Activated B cell treated with CpG ODN at 0.5 μM for 24 hours (primary cell): ENCODE data around the gene KLF1. TPM values are rescaled to one million over a fixed set of nuclear protein-coding genes. Genes with fewer than 3 reads are reported as not detected.
"Not testable (repeated sequence)": the region's sequence is repeated elsewhere in the genome, so short reads cannot be mapped to it uniquely, and the experiment has no call there.

Experiments
- ATAC-seq: fragments of 200-7000 bp; cut with Tn5 transposase; one replicate; pipeline ENCODE4 v1.10.0; 2021; ENCODE audit warnings: low read depth, mild to moderate bottlenecking, moderate library complexity
- CTCF ChIA-PET: fragments of 350-600 bp; sonication (Branson Sonifier 250); formaldehyde crosslinking; loops from one replicate; lab custom pipeline; 2021; ENCODE audit warnings: antibody characterized with exemption; lab: Charles Lee
- POLR2A ChIA-PET: fragments of 350-600 bp; sonication (Branson Sonifier 250); formaldehyde crosslinking; loops from one replicate; lab custom pipeline; 2021; ENCODE audit warnings: antibody characterized with exemption; lab: Charles Lee
- DNase-seq: peaks from one replicate; pipeline ENCODE4 v3.0.0; 2022
- H3K27ac Mint-ChIP-seq: one replicate; pipeline ENCODE4 v1.8.0; 2020; ENCODE audit warnings: mixed read lengths
- H3K27me3 Mint-ChIP-seq: one replicate; pipeline ENCODE4 v1.8.0; 2021; ENCODE audit warnings: mixed read lengths
- H3K36me3 Mint-ChIP-seq: one replicate; pipeline ENCODE4 v1.8.0; 2021; ENCODE audit warnings: low read depth, mixed read lengths
- H3K4me1 Mint-ChIP-seq: one replicate; pipeline ENCODE4 v1.8.0; 2021; ENCODE audit warnings: mixed read lengths
- H3K4me3 Mint-ChIP-seq: one replicate; pipeline ENCODE4 v1.8.0; 2020; ENCODE audit warnings: mild to moderate bottlenecking, mixed read lengths
- H3K9me3 Mint-ChIP-seq: one replicate; pipeline ENCODE4 v1.8.0; 2020; ENCODE audit warnings: mixed read lengths
- CTCF ChIP-seq: fragments of 200-600 bp; IDR thresholded peaks from one replicate; pipeline ENCODE4 v1.8.0; 2022; ENCODE audit warnings: antibody characterized with exemption, mild to moderate bottlenecking
- intact Hi-C: fragments of 100-400 bp; cut with micrococcal nuclease; formaldehyde crosslinking; loops from one replicate; pipeline ENCODE4 v1.15.1; 2024
- total RNA-seq: library from RNA; stranded (reverse); gene quantifications from 2 replicates; pipeline ENCODE4 v1.2.3, GENCODE V29; 2022

KLF1 gene
- total RNA-seq, 1 donor from 2014 or later, result not detected

DNA sequence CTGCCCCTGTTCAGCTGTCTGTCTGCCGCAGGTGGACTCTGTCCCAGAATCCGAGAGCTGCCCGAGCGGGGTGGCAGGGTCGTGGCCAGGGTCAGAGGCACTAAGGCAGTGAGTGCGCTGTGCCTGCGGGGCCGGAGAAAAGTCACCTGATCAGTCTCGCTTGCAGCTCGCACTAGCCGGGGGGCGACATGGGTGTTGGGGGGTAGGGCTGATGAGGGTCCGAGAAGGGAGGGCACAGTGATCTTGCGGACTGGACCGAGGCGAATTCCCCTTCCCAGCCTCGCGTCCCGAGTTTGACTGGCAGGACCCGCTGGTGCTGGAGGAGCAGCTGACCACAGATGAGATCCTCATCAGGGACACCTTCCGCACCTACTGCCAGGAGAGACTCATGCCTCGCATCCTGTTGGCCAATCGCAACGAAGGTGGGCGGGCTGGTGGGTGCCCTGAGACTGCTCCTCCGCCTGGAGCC is 4.6 kb upstream of the KLF1 start:
- no peak for ATAC-seq
- intact Hi-C loops, result loop anchor here (1.0 to 2.0 kb wide), 6 partner anchors 25 to 203 kb away; partner anchors contain the start of genes CALR, FARSA, GADD45GIP1 and SYCE2
- H3K4me1 Mint-ChIP-seq, result peaks cover 21% of the 10 kb centered on the region

DNA sequence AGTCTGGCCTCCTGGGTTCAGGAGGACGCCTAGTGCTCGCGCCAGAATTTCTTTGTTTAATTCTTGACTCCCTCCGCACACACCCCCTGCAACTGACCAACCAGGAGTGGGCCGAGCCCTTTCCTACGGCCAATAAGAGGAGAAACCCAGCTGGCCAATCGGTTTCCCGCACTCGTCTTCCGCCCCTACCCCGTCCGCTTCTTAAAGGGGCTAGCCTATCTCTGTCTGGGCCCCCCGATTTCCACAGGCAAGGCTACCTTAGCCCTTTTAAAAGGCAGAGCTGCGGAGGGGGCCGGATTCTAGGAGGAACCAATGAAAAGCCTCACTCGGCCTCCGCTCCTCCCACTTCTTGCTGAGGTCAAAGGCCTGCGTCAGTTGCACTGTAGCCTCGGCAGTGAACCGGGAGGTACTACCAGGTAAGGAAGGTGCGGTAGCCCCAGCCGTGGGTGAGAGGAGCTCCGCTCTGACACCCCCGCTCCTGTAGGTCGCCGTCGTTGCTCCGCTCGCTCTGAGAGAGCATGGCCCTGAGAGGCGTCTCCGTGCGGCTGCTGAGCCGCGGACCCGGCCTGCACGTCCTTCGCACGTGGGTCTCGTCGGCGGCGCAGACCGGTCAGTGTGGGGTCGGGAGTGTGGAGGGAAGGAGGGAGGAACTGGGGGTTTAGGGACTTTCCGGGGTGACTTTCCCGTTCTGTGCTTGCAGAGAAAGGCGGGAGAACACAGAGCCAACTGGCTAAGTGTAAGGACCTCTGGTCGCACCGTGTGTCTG is 4.0 kb upstream of the KLF1 start, which contains the start of gene GCDH:
GCDH (plus strand) TSS at position 374 of the 766 bp plus-strand sequence; CDS start at position 519, 145 bp downstream.
- POLR2A ChIA-PET, result interaction anchor here (0.5 to 2.4 kb wide), 29 partner anchors 9 to 1542 kb away, joined by 3 to 58 read pairs (median 5); partner anchors contain the start of genes CALR, DHPS, DNASE2 and FARSA
- peak; percentile 93 for ATAC-seq
- intact Hi-C loops, result loop anchor here (1.0 to 2.0 kb wide), 7 partner anchors 10 to 204 kb away; partner anchors contain the start of genes CALR, DNASE2, FARSA and GADD45GIP1
- H3K4me1 Mint-ChIP-seq, result peaks cover 21% of the 10 kb centered on the region
- DNase-seq, result peak; percentile 81
- peak within 1 kb of the TSS; percentile 98 for H3K4me3 Mint-ChIP-seq
- CTCF ChIA-PET, result interaction anchor here (0.6 to 1.7 kb wide), 4 partner anchors 8 to 125 kb away, joined by 3 to 5 read pairs (median 3); no protein-coding TSS in a partner anchor
- H3K27me3 Mint-ChIP-seq, result no peaks in the 10 kb centered on the region
- no peaks in the 10 kb centered on the region for H3K9me3 Mint-ChIP-seq
- TF ChIP-seq CTCF, result no peak
- peaks cover 33% of the 10 kb centered on the region for H3K36me3 Mint-ChIP-seq
- H3K27ac Mint-ChIP-seq, result peak within 1 kb of the TSS; percentile 90

More for the DNA sequence above, 4.6 kb upstream of the KLF1 start:
- ChIA-PET POLR2A (interaction anchor here (0.5 to 2.4 kb wide), 17 partner anchors 8 to 226 kb away, joined by 3 to 58 read pairs (median 7); partner anchors contain the start of genes CALR, DHPS, DNASE2 and FARSA), CTCF (interaction anchor here (1.7 kb wide), 1 partner anchor 125 kb away, joined by 3 read pairs; no protein-coding TSS in a partner anchor)
- TF ChIP-seq CTCF, result no peak
- peaks cover 38% of the 10 kb centered on the region for H3K36me3 Mint-ChIP-seq
- H3K27ac Mint-ChIP-seq, result peak overlapping the region; percentile 90
- no peaks in the 10 kb centered on the region for H3K27me3 Mint-ChIP-seq
- H3K4me3 Mint-ChIP-seq, result peak overlapping the region; percentile 98
- H3K9me3 Mint-ChIP-seq, result no peaks in the 10 kb centered on the region
- DNase-seq, result no peak

DNA sequence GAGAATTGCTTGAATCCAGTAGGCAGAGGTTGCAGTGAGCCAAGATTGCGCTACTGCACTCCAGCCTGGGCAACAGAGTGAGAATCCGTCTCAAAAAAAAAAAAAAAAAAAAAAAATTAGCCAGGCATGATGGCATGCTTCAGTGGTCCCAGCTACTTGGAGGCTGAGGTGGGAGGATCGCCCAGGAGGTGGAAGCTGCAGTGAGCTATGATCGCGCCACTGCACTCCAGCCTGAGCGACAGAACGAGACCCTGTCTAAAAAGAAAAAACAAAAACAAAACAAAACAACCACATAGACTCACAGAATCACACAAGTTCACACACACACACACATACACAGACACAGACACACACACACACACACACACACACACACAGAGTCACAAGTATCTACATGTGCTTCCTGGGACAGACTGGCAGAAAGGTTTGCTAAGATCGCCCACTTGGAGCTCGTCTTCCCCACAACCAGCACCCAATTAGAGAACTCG is 3.3 kb upstream of the KLF1 start:
- H3K27me3 Mint-ChIP-seq, ATAC-seq, DNase-seq, H3K9me3 Mint-ChIP-seq: not testable (repeated sequence)
- ChIA-PET CTCF (interaction anchor here (0.9 to 1.7 kb wide), 3 partner anchors 23 to 124 kb away, joined by 3 to 5 read pairs (median 3); no protein-coding TSS in a partner anchor), POLR2A (interaction anchor here (0.6 to 2.4 kb wide), 26 partner anchors 9 to 891 kb away, joined by 3 to 58 read pairs (median 6); partner anchors contain the start of genes CALR, DHPS, DNASE2 and FARSA)
- Mint-ChIP-seq H3K36me3 (peaks cover 31% of the 10 kb centered on the region), H3K4me1 (peaks cover 21% of the 10 kb centered on the region), H3K27ac (peak overlapping the region; percentile 90), H3K4me3 (peak overlapping the region; percentile 98)
- intact Hi-C loops, result loop anchor here (1.0 to 2.0 kb wide), 3 partner anchors 9 to 204 kb away; partner anchors contain the start of gene DNASE2

GRCh38 chr19:12888006-12888603 is 1.1 kb upstream of the KLF1 start:
- H3K4me3 Mint-ChIP-seq, result no peak overlapping the region

More at GRCh38 chr19:12888006-12888603, 1.1 kb upstream of the KLF1 start:
- Mint-ChIP-seq H3K27ac (no peak overlapping the region), H3K27me3 (no peaks in the 10 kb centered on the region), H3K4me1 (peaks cover 34% of the 10 kb centered on the region), H3K36me3 (peaks cover 9% of the 10 kb centered on the region), H3K9me3 (no peaks in the 10 kb centered on the region)
- intact Hi-C loops, result no loop called here
- ATAC-seq, result no peak
- no peak for DNase-seq
- ChIA-PET CTCF (interaction anchor here (0.5 to 1.3 kb wide), 2 partner anchors 82 to 89 kb away, joined by 3 read pairs; partner anchors contain the start of gene RNASEH2A), POLR2A (interaction anchor here (0.9 to 1.7 kb wide), 2 partner anchors 46 to 50 kb away, joined by 3 to 4 read pairs; partner anchors contain the start of genes CALR and FARSA)
- TF ChIP-seq CTCF, result no peak
